Skeletal muscle satellite cell (primary cell): ENCODE results near the gene ACER2.

Experiments used
- H3K27me3 ChIP-seq: 2 replicates; pipeline ENCODE4 v1.7.0; 2013; ENCODE audit warnings: low read length; ENCODE audit not compliant: control insufficient read depth, insufficient read depth
- H3K36me3 ChIP-seq: 2 replicates; pipeline ENCODE4 v1.7.0; 2013; ENCODE audit warnings: mild to moderate bottlenecking, control low read depth, low read length; ENCODE audit not compliant: insufficient read depth
- H3K4me1 ChIP-seq: 2 replicates; pipeline ENCODE4 v1.7.0; 2013; ENCODE audit warnings: low read length; ENCODE audit not compliant: control insufficient read depth, insufficient read depth
- H3K4me2 ChIP-seq: 2 replicates; pipeline ENCODE4 v1.7.0; 2013; ENCODE audit warnings: mild to moderate bottlenecking, low read length
- H3K4me3 ChIP-seq: 2 replicates; pipeline ENCODE4 v1.7.0; 2013; ENCODE audit warnings: low read length
- H3K9ac ChIP-seq: 2 replicates; pipeline ENCODE4 v1.7.0; 2013; ENCODE audit warnings: mild to moderate bottlenecking, low read depth, low read length, moderate library complexity
- H3K9me3 ChIP-seq: replicated peaks from 2 replicates; pipeline ENCODE4 v1.7.0; 2013; ENCODE audit warnings: mild to moderate bottlenecking, control low read depth, low read length

The ACER2 gene

GRCh38 chr9:19456996-19457692 lies 48.3 kb downstream of the ACER2 start:
- peak overlapping the region; percentile 52 for H3K9ac ChIP-seq

DNA sequence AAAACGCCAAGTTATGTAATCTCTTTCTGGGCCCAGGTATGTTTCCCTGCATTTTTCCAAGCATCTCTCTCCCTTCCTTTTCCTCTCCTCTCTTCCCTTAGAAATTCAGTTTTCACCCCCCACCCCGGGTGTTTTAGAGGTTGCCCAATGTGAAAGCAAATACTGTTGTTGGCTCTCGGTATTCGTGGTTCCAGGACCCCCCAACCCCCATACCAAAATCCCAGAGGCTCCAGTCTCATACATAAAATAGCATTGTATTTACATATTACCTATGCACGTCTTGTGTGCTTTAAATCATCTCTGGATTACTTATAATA lies 48.8 kb downstream of the ACER2 start:
- Histone ChIP-seq H3K4me3 (peak overlapping the region; percentile 42), H3K4me2 (peak overlapping the region; percentile 66), H3K4me1 (peaks cover 6% of the 10 kb centered on the region), H3K27me3 (no peaks in the 10 kb centered on the region), H3K9me3 (no peaks in the 10 kb centered on the region), H3K9ac (peak overlapping the region; percentile 12), H3K36me3 (no peaks in the 10 kb centered on the region)

More at GRCh38 chr9:19456996-19457692, 48.3 kb downstream of the ACER2 start:
- no peaks in the 10 kb centered on the region for H3K27me3 ChIP-seq
- H3K4me1 ChIP-seq = peaks cover 6% of the 10 kb centered on the region
- no peaks in the 10 kb centered on the region for H3K36me3 ChIP-seq
- H3K9me3 ChIP-seq = no peaks in the 10 kb centered on the region
- H3K4me2 ChIP-seq = peak overlapping the region; percentile 66
- H3K4me3 ChIP-seq = peak overlapping the region; percentile 42

DNA sequence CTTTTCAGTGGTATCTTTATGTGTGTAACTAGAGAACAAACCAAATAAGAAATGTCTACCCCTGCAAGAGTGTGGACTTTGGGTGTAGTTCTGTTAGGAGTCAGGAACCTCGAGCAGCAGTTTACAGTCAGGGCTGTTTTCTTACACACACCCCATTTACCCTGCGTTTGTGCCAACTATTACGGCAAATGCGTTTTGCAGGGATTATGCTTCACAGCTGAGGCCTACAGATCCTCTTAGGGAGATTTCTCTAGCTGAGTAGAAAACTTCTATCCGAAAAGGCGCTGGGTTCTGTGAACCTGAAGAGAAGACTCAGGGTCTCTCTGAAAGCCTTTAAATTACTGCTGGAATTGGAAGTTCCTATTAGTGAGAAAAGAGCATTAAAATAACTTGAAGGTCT lies 51.4 kb downstream of the ACER2 start:
- Histone ChIP-seq H3K4me3 (no peak overlapping the region), H3K27me3 (no peaks in the 10 kb centered on the region), H3K4me2 (no peak overlapping the region), H3K36me3 (no peaks in the 10 kb centered on the region), H3K9ac (no peak overlapping the region), H3K4me1 (peaks cover 13% of the 10 kb centered on the region), H3K9me3 (no peaks in the 10 kb centered on the region)

DNA sequence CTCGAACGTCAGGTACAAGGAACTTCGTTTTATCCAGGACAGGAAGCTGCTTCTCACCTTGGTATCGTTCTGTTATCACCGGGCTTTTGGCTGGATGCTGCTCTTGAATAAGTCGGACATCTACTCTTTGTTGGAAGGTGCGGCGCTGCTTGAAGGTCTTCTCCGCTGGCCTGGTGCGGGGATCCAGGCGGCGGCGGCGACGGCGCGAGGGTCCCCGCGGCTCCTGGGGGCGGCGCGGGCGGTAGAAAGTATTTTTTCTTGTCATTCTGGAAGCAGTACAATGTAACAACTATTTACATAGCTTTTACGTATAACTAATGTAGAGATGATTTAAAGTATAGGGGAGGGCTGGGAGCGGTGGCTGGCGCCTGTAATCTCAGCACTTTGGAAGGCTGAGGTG lies 52.3 kb downstream of the ACER2 start:
- Histone ChIP-seq H3K4me2 (no peak overlapping the region), H3K27me3 (no peaks in the 10 kb centered on the region), H3K9ac (no peak overlapping the region)

GRCh38 chr9:19464061-19464763 lies 55.4 kb downstream of the ACER2 start:
- H3K4me3 ChIP-seq = peak overlapping the region; percentile 43
- peaks cover 7% of the 10 kb centered on the region for H3K4me1 ChIP-seq
- H3K4me2 ChIP-seq = peak overlapping the region; percentile 73
- H3K9me3 ChIP-seq = no peaks in the 10 kb centered on the region
- H3K36me3 ChIP-seq = no peaks in the 10 kb centered on the region
- H3K27me3 ChIP-seq = peaks cover 1% of the 10 kb centered on the region
- peak overlapping the region; percentile 15 for H3K9ac ChIP-seq

More for the DNA sequence above, 52.3 kb downstream of the ACER2 start:
- H3K36me3 ChIP-seq = no peaks in the 10 kb centered on the region
- peaks cover 13% of the 10 kb centered on the region for H3K4me1 ChIP-seq
- no peak overlapping the region for H3K4me3 ChIP-seq
- H3K9me3 ChIP-seq = no peaks in the 10 kb centered on the region

- H3K4me1 ChIP-seq = peaks cover 7% of the 10 kb centered on the region
- peak overlapping the region; percentile 73 for H3K4me2 ChIP-seq
- H3K36me3 ChIP-seq = no peaks in the 10 kb centered on the region
- no peak overlapping the region for H3K9ac ChIP-seq
- peaks cover 8% of the 10 kb centered on the region for H3K27me3 ChIP-seq
- H3K4me3 ChIP-seq = peak overlapping the region; percentile 43
- no peaks in the 10 kb centered on the region for H3K9me3 ChIP-seq
These were observed 56.2 kb downstream of the ACER2 start for GRCh38 chr9:19464764-19465585.

DNA sequence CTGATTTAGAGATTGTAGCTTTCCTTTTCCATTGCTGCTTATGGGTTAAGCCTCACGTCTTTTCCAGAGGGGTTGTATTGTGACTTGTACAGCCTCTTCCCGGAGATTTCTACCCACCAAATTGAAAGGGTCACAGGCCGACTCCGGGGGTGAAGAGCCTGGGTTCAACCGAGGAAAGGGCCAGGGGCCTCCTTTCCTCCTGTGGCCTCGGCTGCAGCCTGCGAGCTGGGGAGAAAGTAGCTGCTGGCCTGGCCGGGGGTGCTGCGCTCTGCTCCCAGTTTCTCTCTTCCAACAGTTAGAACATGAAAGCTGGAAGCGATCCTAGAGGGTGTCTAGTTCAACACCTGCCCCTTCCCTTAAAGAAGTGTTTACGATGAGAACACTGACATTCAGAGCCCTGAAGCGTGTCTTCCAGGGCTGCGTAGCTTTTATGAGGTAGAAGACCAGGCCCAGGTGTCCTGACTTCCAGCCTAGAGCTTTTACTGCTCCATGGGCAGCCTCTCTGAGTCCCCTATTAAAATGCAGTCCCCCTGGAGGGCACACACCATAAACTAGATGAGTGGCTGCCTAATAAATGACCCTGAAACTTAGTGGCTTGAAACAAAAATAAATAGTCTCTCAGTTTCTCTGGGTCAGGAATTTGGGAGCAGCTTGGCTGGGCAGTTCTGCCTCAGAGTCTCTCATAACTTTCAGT lies 56.9 kb downstream of the ACER2 start:
- Histone ChIP-seq H3K4me3 (no peak overlapping the region), H3K9me3 (no peaks in the 10 kb centered on the region), H3K4me1 (peaks cover 8% of the 10 kb centered on the region), H3K36me3 (no peaks in the 10 kb centered on the region), H3K27me3 (peaks cover 13% of the 10 kb centered on the region), H3K4me2 (no peak overlapping the region), H3K9ac (no peak overlapping the region)

- Histone ChIP-seq H3K9ac (no peak overlapping the region), H3K4me3 (no peak overlapping the region), H3K4me2 (no peak overlapping the region), H3K27me3 (peaks cover 14% of the 10 kb centered on the region), H3K36me3 (no peaks in the 10 kb centered on the region), H3K9me3 (no peaks in the 10 kb centered on the region), H3K4me1 (peaks cover 13% of the 10 kb centered on the region)
These were observed 57.5 kb downstream of the ACER2 start for GRCh38 chr9:19466280-19466639.

GRCh38 chr9:19469271-19469670 lies 60.5 kb downstream of the ACER2 start:
- H3K9ac ChIP-seq = no peak overlapping the region
- peaks cover 15% of the 10 kb centered on the region for H3K4me1 ChIP-seq

GRCh38 chr9:19470567-19470966 lies 61.8 kb downstream of the ACER2 start:
- H3K4me1 ChIP-seq = peaks cover 8% of the 10 kb centered on the region
- no peaks in the 10 kb centered on the region for H3K36me3 ChIP-seq
- H3K4me3 ChIP-seq = no peak overlapping the region
- H3K4me2 ChIP-seq = peak overlapping the region; percentile 25
- H3K27me3 ChIP-seq = peaks cover 34% of the 10 kb centered on the region
- H3K9ac ChIP-seq = no peak overlapping the region
- no peaks in the 10 kb centered on the region for H3K9me3 ChIP-seq

More at GRCh38 chr9:19469271-19469670, 60.5 kb downstream of the ACER2 start:
- H3K4me2 ChIP-seq = no peak overlapping the region
- H3K9me3 ChIP-seq = no peaks in the 10 kb centered on the region
- H3K27me3 ChIP-seq = peaks cover 26% of the 10 kb centered on the region
- H3K36me3 ChIP-seq = no peaks in the 10 kb centered on the region
- no peak overlapping the region for H3K4me3 ChIP-seq
